GM12872 (cell line): ENCODE measurements around the gene ZNF883.

Experiments
- TF ChIP-seq, protein P1 (sequence below): IDR thresholded peaks from 3 replicates; pipeline ENCODE4 v1.5.1; 2011; ENCODE audit warnings: low read depth, mild to moderate bottlenecking, low read length, moderate library complexity; ENCODE audit not compliant: insufficient read depth

Gene ZNF883

GRCh38 chr9:112939418-112939817 lies 72.6 kb downstream of the ZNF883 start:
- TF ChIP-seq, protein P1, sequence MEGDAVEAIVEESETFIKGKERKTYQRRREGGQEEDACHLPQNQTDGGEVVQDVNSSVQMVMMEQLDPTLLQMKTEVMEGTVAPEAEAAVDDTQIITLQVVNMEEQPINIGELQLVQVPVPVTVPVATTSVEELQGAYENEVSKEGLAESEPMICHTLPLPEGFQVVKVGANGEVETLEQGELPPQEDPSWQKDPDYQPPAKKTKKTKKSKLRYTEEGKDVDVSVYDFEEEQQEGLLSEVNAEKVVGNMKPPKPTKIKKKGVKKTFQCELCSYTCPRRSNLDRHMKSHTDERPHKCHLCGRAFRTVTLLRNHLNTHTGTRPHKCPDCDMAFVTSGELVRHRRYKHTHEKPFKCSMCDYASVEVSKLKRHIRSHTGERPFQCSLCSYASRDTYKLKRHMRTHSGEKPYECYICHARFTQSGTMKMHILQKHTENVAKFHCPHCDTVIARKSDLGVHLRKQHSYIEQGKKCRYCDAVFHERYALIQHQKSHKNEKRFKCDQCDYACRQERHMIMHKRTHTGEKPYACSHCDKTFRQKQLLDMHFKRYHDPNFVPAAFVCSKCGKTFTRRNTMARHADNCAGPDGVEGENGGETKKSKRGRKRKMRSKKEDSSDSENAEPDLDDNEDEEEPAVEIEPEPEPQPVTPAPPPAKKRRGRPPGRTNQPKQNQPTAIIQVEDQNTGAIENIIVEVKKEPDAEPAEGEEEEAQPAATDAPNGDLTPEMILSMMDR = no peak

GRCh38 chr9:112933696-112934095 lies 78.3 kb downstream of the ZNF883 start:
- TF ChIP-seq, protein P1 = no peak

GRCh38 chr9:112925058-112925641 lies 86.8 kb downstream of the ZNF883 start:
- TF ChIP-seq, protein P1 = peak; percentile 46; the same call in 2 of the 3 replicates

GRCh38 chr9:112921549-112921948 lies 90.4 kb downstream of the ZNF883 start:
- TF ChIP-seq, protein P1 = peak; percentile 60

GRCh38 chr9:112917987-112918362 lies 94.0 kb downstream of the ZNF883 start:
- TF ChIP-seq, protein P1 = no peak

DNA sequence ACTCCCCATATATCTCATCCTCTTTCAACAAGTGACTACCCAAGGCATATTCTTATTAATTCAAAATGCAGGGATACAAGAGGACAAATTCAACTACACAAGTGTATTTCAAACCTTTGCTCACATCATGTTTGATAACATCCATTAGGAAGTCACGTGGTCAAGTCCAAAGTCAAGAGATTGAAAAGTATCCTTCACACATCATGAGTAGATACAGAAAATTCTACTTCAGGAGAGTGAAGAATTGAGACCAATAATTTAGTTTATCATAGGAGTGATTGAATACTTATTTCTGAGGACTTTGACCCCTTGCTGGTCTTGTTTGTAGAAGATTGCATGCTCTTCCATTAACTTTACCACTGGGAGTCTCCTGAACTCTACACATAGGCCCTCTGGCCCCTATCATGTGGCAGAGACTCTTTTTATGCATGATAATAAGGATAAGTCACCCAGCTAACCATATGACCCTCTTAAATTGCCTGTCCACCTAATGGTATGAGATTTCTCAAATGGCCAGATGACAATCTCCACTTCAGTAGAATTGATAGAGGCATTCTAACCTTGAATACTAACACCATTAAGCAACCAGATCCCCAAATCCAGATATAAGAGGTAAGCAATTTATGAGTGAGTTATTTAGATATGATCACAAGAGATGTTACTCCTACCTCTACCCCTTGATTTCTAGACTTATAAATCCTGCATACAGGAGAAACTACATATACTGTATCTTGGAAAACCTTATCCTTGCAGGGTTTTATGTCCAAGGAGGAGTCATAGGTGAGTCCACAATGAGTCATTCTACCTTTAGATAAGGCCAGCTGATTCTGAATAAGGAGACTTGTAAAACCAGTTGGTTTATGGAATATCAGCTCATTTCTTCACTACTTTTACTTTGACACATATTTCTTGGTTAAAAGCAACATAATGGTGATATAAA lies 94.7 kb downstream of the ZNF883 start:
- TF ChIP-seq, protein P1 = no peak

- TF ChIP-seq, protein P1 = no peak
Observed at GRCh38 chr9:112914524-112914923, 97.5 kb downstream of the ZNF883 start.
